Neural cell (in vitro differentiated cells): ENCODE measurements around the gene SLC9A7. TPM values are rescaled to one million over a fixed set of nuclear protein-coding genes. Genes with fewer than 3 reads are reported as not detected.

ENCODE experiments used
- H2AFZ ChIP-seq: fragments of 200-600, 300-800 bp; sonication (generic), shearing (Covaris generic); 2 replicates; pipeline ENCODE4 v1.6.0; 2014; ENCODE audit warnings: low read depth, mild to moderate bottlenecking, antibody characterized with exemption, low read length, moderate library complexity
- H3F3A ChIP-seq: fragments of 200-600 bp; shearing (Covaris generic); 2 replicates; pipeline ENCODE4 v1.6.1; 2016; ENCODE audit warnings: mild to moderate bottlenecking, moderate library complexity, mixed read lengths, antibody characterized with exemption, low read length; ENCODE audit not compliant: insufficient read depth, poor library complexity, severe bottlenecking
- H3K27ac ChIP-seq: fragments of 200-600, 300-800 bp; sonication (generic), shearing (Covaris generic); 2 replicates; pipeline ENCODE4 v1.5.1; 2014; ENCODE audit warnings: mild to moderate bottlenecking, low read length, moderate library complexity
- H3K27me3 ChIP-seq: fragments of 300-800, 200-600 bp; sonication (generic), shearing (Covaris generic); 2 replicates; pipeline ENCODE4 v1.6.0; 2014; ENCODE audit warnings: mild to moderate bottlenecking, low read depth, low read length, moderate library complexity; ENCODE audit not compliant: insufficient read depth
- H3K36me3 ChIP-seq: fragments of 300-800, 200-600 bp; sonication (generic), shearing (Covaris generic); 2 replicates; pipeline ENCODE4 v1.5.1; 2014; ENCODE audit warnings: mild to moderate bottlenecking, antibody characterized with exemption, low read length, moderate library complexity; ENCODE audit not compliant: insufficient read depth
- H3K4me2 ChIP-seq: fragments of 300-800, 200-600 bp; sonication (generic), shearing (Covaris generic); 2 replicates; pipeline ENCODE4 v1.6.0; 2014; ENCODE audit warnings: mild to moderate bottlenecking, low read length
- H3K4me3 ChIP-seq: fragments of 300-800, 200-600 bp; sonication (generic), shearing (Covaris generic); 2 replicates; pipeline ENCODE4 v1.5.1; 2014; ENCODE audit warnings: mild to moderate bottlenecking, low read length, moderate library complexity
- H3K79me2 ChIP-seq: fragments of 200-600 bp; shearing (Covaris generic); replicated peaks from 2 replicates; pipeline ENCODE4 v1.6.0; 2014; ENCODE audit warnings: mild to moderate bottlenecking, low read length, moderate library complexity; ENCODE audit not compliant: insufficient read depth
- H3K9ac ChIP-seq: fragments of 300-800, 200-600 bp; sonication (generic), shearing (Covaris generic); 2 replicates; pipeline ENCODE4 v1.6.1; 2016; ENCODE audit warnings: mild to moderate bottlenecking, low read length, mixed read lengths
- H3K9me2 ChIP-seq: fragments of 200-600 bp; shearing (Covaris generic); 2 replicates; pipeline ENCODE4 v1.6.1; 2016; ENCODE audit warnings: mild to moderate bottlenecking, low read length, mixed read lengths; ENCODE audit not compliant: insufficient read depth
- H3K9me3 ChIP-seq: fragments of 200-600, 300-800 bp; sonication (generic), shearing (Covaris generic); 2 replicates; pipeline ENCODE4 v1.6.1; 2016; ENCODE audit warnings: mild to moderate bottlenecking, mixed run types, low read length, moderate library complexity, mixed read lengths
- H4K20me1 ChIP-seq: fragments of 200-600 bp; shearing (Covaris generic); 2 replicates; pipeline ENCODE4 v1.6.1; 2016; ENCODE audit warnings: mild to moderate bottlenecking, mixed run types; ENCODE audit not compliant: insufficient read depth
- CTCF ChIP-seq: fragments of 450-650 bp; IDR thresholded peaks from 2 replicates; pipeline ENCODE4 v1.5.1; 2014; ENCODE audit warnings: antibody characterized with exemption, mild to moderate bottlenecking, moderate library complexity; ENCODE audit not compliant: poor library complexity, severe bottlenecking
- EP300 ChIP-seq: fragments of 450-650 bp; conservative IDR thresholded peaks from 2 replicates; pipeline ENCODE4 v1.6.1; 2014; ENCODE audit warnings: antibody characterized with exemption, mild to moderate bottlenecking, moderate library complexity; ENCODE audit not compliant: poor library complexity, severe bottlenecking
- EZH2 ChIP-seq: fragments of 200-600, 300-800 bp; shearing (Covaris generic), sonication (generic); IDR thresholded peaks from 2 replicates; pipeline ENCODE4 v1.6.1; 2014; ENCODE audit warnings: antibody characterized with exemption, low read length, borderline replicate concordance, mild to moderate bottlenecking; ENCODE audit not compliant: insufficient read depth, poor library complexity, severe bottlenecking
- MXI1 ChIP-seq: fragments of 450-650 bp; conservative IDR thresholded peaks from 2 replicates; pipeline ENCODE4 v1.6.1; 2014; ENCODE audit warnings: antibody characterized with exemption, mild to moderate bottlenecking; ENCODE audit not compliant: poor library complexity, severe bottlenecking
- POLR2AphosphoS5 ChIP-seq: IDR thresholded peaks from 2 replicates; pipeline ENCODE4 v1.6.1; 2012
- RAD21 ChIP-seq: fragments of 450-650 bp; conservative IDR thresholded peaks from 2 replicates; pipeline ENCODE4 v1.6.1; 2014; ENCODE audit warnings: antibody characterized with exemption, mild to moderate bottlenecking, moderate library complexity
- REST ChIP-seq: IDR thresholded peaks from 2 replicates; pipeline ENCODE4 v1.6.1; 2012; ENCODE audit warnings: borderline replicate concordance
- SMC3 ChIP-seq: fragments of 450-650 bp; conservative IDR thresholded peaks from 2 replicates; pipeline ENCODE4 v1.6.1; 2014; ENCODE audit warnings: antibody characterized with exemption, mild to moderate bottlenecking, moderate library complexity; ENCODE audit not compliant: poor library complexity
- TAF1 ChIP-seq: IDR thresholded peaks from 2 replicates; pipeline ENCODE4 v1.6.1; 2012; ENCODE audit warnings: low read depth
- polyA plus RNA-seq: library from polyadenylated mRNA; depleted of rRNA; stranded (reverse); fragments of >200 nt; gene quantifications from 2 replicates; pipeline ENCODE4 v1.2.3, GENCODE V29; 2014

SLC9A7 gene
- polyA plus RNA-seq, 1 donor from 2014 or later = 12.1 TPM

- Histone ChIP-seq H3K79me2 (no peaks in the 10 kb centered on the region), H3K9ac (no peak overlapping the region), H3F3A (no peaks in the 10 kb centered on the region), H3K9me2 (no peaks in the 10 kb centered on the region), H3K27ac (no peak overlapping the region), H3K4me2 (no peak overlapping the region), H3K9me3 (no peaks in the 10 kb centered on the region), H3K4me3 (no peak overlapping the region), H3K36me3 (no peaks in the 10 kb centered on the region), H2AFZ (no peak overlapping the region), H4K20me1 (no peaks in the 10 kb centered on the region), H3K27me3 (no peaks in the 10 kb centered on the region)
- TF ChIP-seq MXI1 = no peak
- TF ChIP-seq REST = no peak
- TF ChIP-seq EP300 = no peak
- TF ChIP-seq RAD21 = no peak
- TF ChIP-seq TAF1 = no peak
- no peak for TF ChIP-seq SMC3
- TF ChIP-seq CTCF = no peak
- no peak for TF ChIP-seq EZH2
- TF ChIP-seq POLR2AphosphoS5 = no peak
Observed at GRCh38 chrX:46634577-46634976, 124.3 kb downstream of the SLC9A7 start.

- TF ChIP-seq EP300 (no peak), TAF1 (no peak)
- H3K9me2 ChIP-seq = no peaks in the 10 kb centered on the region
- H3K9ac ChIP-seq = no peak overlapping the region
- no peaks in the 10 kb centered on the region for H3F3A ChIP-seq
- H3K9me3 ChIP-seq = no peaks in the 10 kb centered on the region
- H3K4me3 ChIP-seq = no peak overlapping the region
- H3K4me2 ChIP-seq = no peak overlapping the region
- no peak overlapping the region for H2AFZ ChIP-seq
- H3K36me3 ChIP-seq = no peaks in the 10 kb centered on the region
- H3K27me3 ChIP-seq = no peaks in the 10 kb centered on the region
- H3K79me2 ChIP-seq = no peaks in the 10 kb centered on the region
- no peaks in the 10 kb centered on the region for H4K20me1 ChIP-seq
- no peak overlapping the region for H3K27ac ChIP-seq
Observed at GRCh38 chrX:46630141-46630540, 128.8 kb downstream of the SLC9A7 start.
